Measurements from ENCODE around the gene PPP1CC. TPM values are rescaled to one million over a fixed set of nuclear protein-coding genes. Genes with fewer than 3 reads are reported as not detected.
"Not testable (repeated sequence)": the region's sequence is repeated elsewhere in the genome, so short reads cannot be mapped to it uniquely, and the experiment has no call there.

Gene PPP1CC
- total and polyA plus RNA-seq, 2 of the 4 experiments (the other 2 are of a cell fraction), result 71.0 to 126 TPM

GRCh38 chr12:110725267-110725666 is 17.4 kb downstream of the PPP1CC start:
- intact Hi-C loops (cut with micrococcal nuclease), result loop anchor here (10.0 kb wide), 1 partner anchor 270 kb away; the partner anchor contains the start of gene ARPC3
- ChIA-PET CTCF (no interaction called here), POLR2A (ENCODE audit: unreplicated experiment) (no interaction called here)
- DNase-seq (no peak), ATAC-seq (ENCODE audit: low read depth) (no peak)
- Histone ChIP-seq H4K5ac (ENCODE audit: low read depth, low read length) (no peak overlapping the region), H2AK9ac (replicated peaks; ENCODE audit: low read depth, low read length, poor library complexity) (no peak overlapping the region), H3K4me2 (ENCODE audit: low read depth, low read length) (no peak overlapping the region), H3K9me3 (ENCODE audit: control insufficient read depth, insufficient read depth, low read length) (no peaks in the 10 kb centered on the region), H3K4ac (ENCODE audit: low read depth, low read length) (no peak overlapping the region), H2BK120ac (ENCODE audit: low read depth, low read length) (no peak overlapping the region), H3K4me3 (ENCODE audit: insufficient read depth, low read depth, low read length) (no peak overlapping the region), H2AK5ac (ENCODE audit: low read depth, low read length) (no peak overlapping the region), H4K20me1 (ENCODE audit: insufficient read depth, low read length) (peaks cover 27% of the 10 kb centered on the region), H3K27me3 (ENCODE audit: control insufficient read depth, insufficient read depth, low read length) (no peaks in the 10 kb centered on the region), H3K14ac (replicated peaks; ENCODE audit: low read depth, low read length) (no peak overlapping the region), H4K91ac (ENCODE audit: insufficient read depth, low read depth, low read length) (no peak overlapping the region), H2BK20ac (ENCODE audit: low read depth, low read length) (no peak overlapping the region), H3K56ac (ENCODE audit: extremely low read depth, insufficient read depth, low read length) (no peak overlapping the region), H3K18ac (ENCODE audit: low read depth, low read length) (no peak overlapping the region), H3K4me1 (ENCODE audit: control insufficient read depth, insufficient read depth, low read length) (no peaks in the 10 kb centered on the region), H3K23ac (ENCODE audit: low read depth, low read length) (no peak overlapping the region), H2BK5ac (ENCODE audit: low read depth, low read length, poor library complexity, severe bottlenecking) (no peak overlapping the region), H2AFZ (replicated peaks; ENCODE audit: low read length, poor library complexity) (no peak overlapping the region), H3K9ac (ENCODE audit: low read depth, low read length) (no peak overlapping the region), H3K36me3 (ENCODE audit: control insufficient read depth, insufficient read depth, low read length) (peaks cover 46% of the 10 kb centered on the region), H3K27ac (ENCODE audit: insufficient read depth, low read length) (no peak overlapping the region), H3K79me1 (ENCODE audit: low read depth in 1 of 2, low read length in 2 of 2) (peaks cover 30 to 37% of the 10 kb centered on the region in 2 experiments), H3K9me1 (ENCODE audit: insufficient read depth, low read length) (peaks cover 4% of the 10 kb centered on the region), H2BK15ac (ENCODE audit: low read depth, low read length) (no peak overlapping the region), H4K8ac (ENCODE audit: low read depth in 2 of 2, low read length in 2 of 2) (no peak overlapping the region; a peak in 1 of 4 replicates)
- BruUV-seq (replicated peaks), result no TSS peak
- WGBS, 2 experiments (ENCODE audit: extremely low coverage in 2 of 2, insufficient read length in 1 of 2), result 93% methylated on average over 3 of the region's 4 CpGs; no CpG with 5 or more reads in 1 of the 2 experiments
- in situ Hi-C loops (cut with MboI; ENCODE audit: low sequenced_read_pairs), result no loop called here
- no peak for TF ChIP-seq FOS (IDR thresholded peaks at IDR 0.05; ENCODE audit: low read depth, low read length)
- TF ChIP-seq CTCF (conservative IDR thresholded peaks at IDR 0.05; ENCODE audit: low read depth, low read length), result no peak
- dilution Hi-C loops (cut with HindIII; ENCODE audit: low sequenced_read_pairs, unreplicated experiment), result no loop called here

- H3K4ac ChIP-seq (ENCODE audit: low read depth, low read length); DNase-seq; in situ Hi-C loops (cut with MboI; ENCODE audit: low sequenced_read_pairs); H4K5ac ChIP-seq (ENCODE audit: low read depth, low read length); H2BK120ac ChIP-seq (ENCODE audit: low read depth, low read length); H3K9ac ChIP-seq (ENCODE audit: low read depth, low read length); H3K14ac ChIP-seq (replicated peaks; ENCODE audit: low read depth, low read length); H3K27me3 ChIP-seq (ENCODE audit: control insufficient read depth, insufficient read depth, low read length); H3K9me3 ChIP-seq (ENCODE audit: control insufficient read depth, insufficient read depth, low read length); H2AK9ac ChIP-seq (replicated peaks; ENCODE audit: low read depth, low read length, poor library complexity); H2AK5ac ChIP-seq (ENCODE audit: low read depth, low read length); H2AFZ ChIP-seq (replicated peaks; ENCODE audit: low read length, poor library complexity); H3K4me2 ChIP-seq (ENCODE audit: low read depth, low read length); H3K18ac ChIP-seq (ENCODE audit: low read depth, low read length); H3K56ac ChIP-seq (ENCODE audit: extremely low read depth, insufficient read depth, low read length); H3K4me1 ChIP-seq (ENCODE audit: control insufficient read depth, insufficient read depth, low read length); H4K91ac ChIP-seq (ENCODE audit: insufficient read depth, low read depth, low read length); H2BK5ac ChIP-seq (ENCODE audit: low read depth, low read length, poor library complexity, severe bottlenecking); H3K27ac ChIP-seq (ENCODE audit: insufficient read depth, low read length); H3K23ac ChIP-seq (ENCODE audit: low read depth, low read length); H3K9me1 ChIP-seq (ENCODE audit: insufficient read depth, low read length); ATAC-seq (ENCODE audit: low read depth); H2BK15ac ChIP-seq (ENCODE audit: low read depth, low read length); H4K8ac ChIP-seq (ENCODE audit: low read depth in 2 of 2, low read length in 2 of 2); dilution Hi-C loops (cut with HindIII; ENCODE audit: low sequenced_read_pairs, unreplicated experiment); H2BK20ac ChIP-seq (ENCODE audit: low read depth, low read length); CTCF ChIA-PET; H3K4me3 ChIP-seq (ENCODE audit: insufficient read depth, low read depth, low read length); POLR2A ChIA-PET (ENCODE audit: unreplicated experiment); BruUV-seq (replicated peaks): not testable (repeated sequence)
- Histone ChIP-seq H4K20me1 (ENCODE audit: insufficient read depth, low read length) (peaks cover 28% of the 10 kb centered on the region), H3K79me1 (ENCODE audit: low read depth in 1 of 2, low read length in 2 of 2) (peaks cover 26 to 29% of the 10 kb centered on the region in 2 experiments), H3K36me3 (ENCODE audit: control insufficient read depth, insufficient read depth, low read length) (peaks cover 48% of the 10 kb centered on the region)
- WGBS, 2 experiments (ENCODE audit: extremely low coverage in 2 of 2, insufficient read length in 1 of 2), result no CpG with 5 or more reads among the region's 3 CpGs
- intact Hi-C loops (cut with micrococcal nuclease), result loop anchor here (10.0 kb wide), 1 partner anchor 268 kb away; the partner anchor contains the start of gene ARPC3
Measured at GRCh38 chr12:110722892-110723291, 19.8 kb downstream of the PPP1CC start.
